BJ (cell line): ENCODE measurements around the gene CRYBB3. TPM values are rescaled to one million over a fixed set of nuclear protein-coding genes. Genes with fewer than 3 reads are reported as not detected.
"Not testable (repeated sequence)": the region's sequence is repeated elsewhere in the genome, so short reads cannot be mapped to it uniquely, and the experiment has no call there.

Experiments used
- CTCF ChIA-PET: fragments of 350-600 bp; formaldehyde crosslinking; extraction: SDS; loops from one replicate; lab custom pipeline; 2021; ENCODE audit warnings: antibody characterized with exemption, inconsistent platforms; lab: Yijun Ruan, JAX
- POLR2A ChIA-PET: fragments of 300-600 bp; sonication (Branson Sonifier 250); formaldehyde crosslinking; extraction: SDS; loops from one replicate; lab custom pipeline; 2021; ENCODE audit warnings: antibody characterized with exemption; lab: Charles Lee
- DNase-seq: peaks from one replicate; pipeline ENCODE4 v3.0.0-alpha.2; 2011; ENCODE audit warnings: low read depth
- H3K27me3 ChIP-seq: 2 replicates; pipeline ENCODE4 v1.6.0; 2011; ENCODE audit warnings: low read length; ENCODE audit not compliant: control insufficient read depth, insufficient read depth
- H3K36me3 ChIP-seq: 2 replicates; pipeline ENCODE4 v1.5.1; 2011; ENCODE audit warnings: low read length; ENCODE audit not compliant: control insufficient read depth, insufficient read depth
- H3K4me3 ChIP-seq: 2 replicates; pipeline ENCODE4 v1.5.1; 2011; ENCODE audit warnings: low read depth, mild to moderate bottlenecking, control low read depth, low read length
- polyA plus RNA-seq: library from polyadenylated mRNA; depleted of rRNA; stranded (reverse); fragments of >200 nt; gene quantifications from 2 replicates; pipeline ENCODE4 v1.2.3, GENCODE V29; 2011
- TF ChIP-seq, protein P1 (sequence below): IDR thresholded peaks from 2 replicates; pipeline ENCODE4 v1.5.1; 2011; ENCODE audit warnings: low read depth, mild to moderate bottlenecking, control low read depth, inconsistent platforms, low read length, moderate library complexity; ENCODE audit not compliant: insufficient read depth

The CRYBB3 gene
- polyA plus RNA-seq, 1 experiment = not detected

DNA sequence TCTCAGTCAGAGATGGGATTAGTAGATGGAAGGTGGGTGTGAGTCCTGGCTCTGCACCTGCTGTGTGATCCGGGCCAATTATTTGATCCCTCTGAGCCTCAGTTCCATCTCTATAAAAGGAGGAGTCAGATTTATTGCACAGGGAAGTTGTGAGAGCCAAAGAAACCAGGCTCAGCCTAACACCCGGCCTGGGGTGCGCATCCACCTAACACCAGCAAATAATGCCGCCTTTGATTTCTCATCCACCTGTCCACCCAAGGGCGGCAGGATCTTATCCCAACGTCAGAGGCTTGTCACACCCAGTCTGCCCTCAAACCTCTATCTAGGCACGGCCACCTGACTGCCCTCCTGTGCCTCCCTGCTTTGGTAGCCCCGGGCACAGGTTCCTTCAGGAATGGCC is 22.1 kb downstream of the CRYBB3 start:
- Histone ChIP-seq H3K4me3 (no peak overlapping the region), H3K36me3 (no peaks in the 10 kb centered on the region), H3K27me3 (no peaks in the 10 kb centered on the region)
- TF ChIP-seq, protein P1, sequence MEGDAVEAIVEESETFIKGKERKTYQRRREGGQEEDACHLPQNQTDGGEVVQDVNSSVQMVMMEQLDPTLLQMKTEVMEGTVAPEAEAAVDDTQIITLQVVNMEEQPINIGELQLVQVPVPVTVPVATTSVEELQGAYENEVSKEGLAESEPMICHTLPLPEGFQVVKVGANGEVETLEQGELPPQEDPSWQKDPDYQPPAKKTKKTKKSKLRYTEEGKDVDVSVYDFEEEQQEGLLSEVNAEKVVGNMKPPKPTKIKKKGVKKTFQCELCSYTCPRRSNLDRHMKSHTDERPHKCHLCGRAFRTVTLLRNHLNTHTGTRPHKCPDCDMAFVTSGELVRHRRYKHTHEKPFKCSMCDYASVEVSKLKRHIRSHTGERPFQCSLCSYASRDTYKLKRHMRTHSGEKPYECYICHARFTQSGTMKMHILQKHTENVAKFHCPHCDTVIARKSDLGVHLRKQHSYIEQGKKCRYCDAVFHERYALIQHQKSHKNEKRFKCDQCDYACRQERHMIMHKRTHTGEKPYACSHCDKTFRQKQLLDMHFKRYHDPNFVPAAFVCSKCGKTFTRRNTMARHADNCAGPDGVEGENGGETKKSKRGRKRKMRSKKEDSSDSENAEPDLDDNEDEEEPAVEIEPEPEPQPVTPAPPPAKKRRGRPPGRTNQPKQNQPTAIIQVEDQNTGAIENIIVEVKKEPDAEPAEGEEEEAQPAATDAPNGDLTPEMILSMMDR = no peak
- no peak for DNase-seq
- POLR2A ChIA-PET = no interaction called here
- CTCF ChIA-PET = no interaction called here

DNA sequence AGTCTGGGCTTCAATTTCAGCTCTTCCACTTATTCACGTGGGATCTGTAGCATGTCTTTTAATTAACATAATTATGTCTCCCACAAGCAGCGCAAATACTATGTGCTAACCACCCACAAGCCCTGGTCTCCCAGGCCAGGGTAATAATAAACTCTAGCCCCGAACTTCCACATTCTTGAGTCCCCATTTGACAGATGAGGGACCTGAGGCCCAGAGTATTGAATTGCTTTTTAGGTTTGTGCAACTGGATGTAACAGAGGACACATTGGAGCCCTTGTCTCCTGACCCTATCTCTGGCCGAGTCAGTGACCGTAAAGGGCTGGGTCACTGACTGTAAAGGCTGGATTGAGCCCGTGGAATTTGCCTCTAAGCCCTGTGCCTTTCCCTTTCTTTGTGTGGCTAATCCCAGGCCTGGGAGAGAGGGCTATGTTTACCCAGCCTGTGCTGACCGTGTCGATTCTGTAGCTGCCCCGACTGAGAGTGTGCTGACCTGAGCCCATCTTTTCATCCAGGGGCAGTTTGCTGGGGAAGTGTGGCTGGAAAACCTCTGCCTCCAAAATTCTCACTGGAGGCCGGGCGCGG is 23.7 kb downstream of the CRYBB3 start:
- H3K4me3 ChIP-seq = no peak overlapping the region
- ChIA-PET POLR2A (no interaction called here), CTCF (interaction anchor here (1.6 kb wide), 1 partner anchor 21 kb away, joined by 3 read pairs; no protein-coding TSS in a partner anchor)
- TF ChIP-seq, protein P1 = no peak
- DNase-seq = no peak
- no peaks in the 10 kb centered on the region for H3K27me3 ChIP-seq
- H3K36me3 ChIP-seq = no peaks in the 10 kb centered on the region

DNA sequence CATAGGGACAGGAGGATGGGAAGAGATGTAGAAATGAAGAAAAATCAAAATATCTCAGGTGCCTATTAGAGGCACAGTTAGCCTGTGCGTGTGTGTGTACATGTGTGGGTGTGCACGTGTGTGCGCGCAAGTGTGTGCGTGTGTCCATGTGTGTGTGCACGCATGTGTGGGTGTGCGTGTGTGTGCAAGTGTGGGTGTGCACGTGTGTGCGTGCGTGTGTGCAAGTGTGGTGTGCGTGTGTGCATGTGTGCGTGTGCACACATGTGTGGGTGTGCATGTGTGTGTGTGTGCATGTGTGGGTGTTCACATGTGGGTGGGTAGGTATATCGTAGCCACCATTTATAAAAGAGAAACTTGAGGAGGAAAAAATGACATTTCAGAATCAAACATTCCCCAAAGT is 29.2 kb downstream of the CRYBB3 start:
- H3K4me3 ChIP-seq = no peak overlapping the region
- H3K36me3 ChIP-seq = no peaks in the 10 kb centered on the region
- ChIA-PET POLR2A (no interaction called here), CTCF (no interaction called here)
- no peak for DNase-seq
- H3K27me3 ChIP-seq = no peaks in the 10 kb centered on the region
- TF ChIP-seq, protein P1 = no peak

DNA sequence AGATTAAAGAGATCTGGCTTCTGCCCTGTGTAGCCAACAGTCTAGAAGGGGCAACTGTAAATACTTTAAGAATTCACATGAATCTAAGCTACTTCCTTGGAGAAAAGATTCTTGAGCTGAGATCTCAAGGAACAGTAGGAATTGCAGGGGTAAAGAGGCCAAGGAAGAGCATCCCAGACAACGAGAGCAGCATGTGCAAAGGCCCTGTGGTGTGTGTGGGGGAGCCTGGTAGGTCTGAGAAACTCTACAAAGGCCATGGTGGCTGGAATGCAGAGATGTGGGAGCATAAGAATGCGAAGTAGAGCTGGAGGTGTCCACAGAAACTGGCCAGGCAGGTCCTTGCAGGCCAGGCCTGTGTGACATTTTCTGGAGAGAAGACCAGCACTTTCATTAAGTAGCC is 31.1 kb downstream of the CRYBB3 start:
- H3K27me3 ChIP-seq, POLR2A ChIA-PET, H3K4me3 ChIP-seq, DNase-seq, H3K36me3 ChIP-seq: not testable (repeated sequence)
- CTCF ChIA-PET = interaction anchor here (1.0 kb wide), 1 partner anchor 32 kb away, joined by 4 read pairs; no protein-coding TSS in a partner anchor

DNA sequence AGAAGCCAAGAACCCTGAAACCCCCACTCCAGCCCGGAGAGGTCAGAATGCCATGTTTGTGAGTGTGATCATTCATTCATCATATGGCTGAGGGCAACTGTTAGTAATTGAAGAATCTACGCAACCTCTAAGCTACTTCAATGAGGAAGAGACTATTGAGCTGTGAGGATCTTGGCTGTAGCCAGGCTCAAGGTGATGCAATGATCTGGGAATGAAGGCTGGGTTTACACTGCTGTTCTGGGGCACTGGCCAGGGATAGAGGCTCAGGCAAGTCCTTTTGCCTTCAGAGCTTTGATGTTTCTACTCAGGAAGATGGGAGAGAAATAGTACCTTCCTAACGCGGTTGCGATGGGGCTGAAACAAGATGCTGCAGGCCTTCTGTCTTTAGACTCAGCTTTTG is 32.6 kb downstream of the CRYBB3 start:
- POLR2A ChIA-PET = interaction anchor here (0.7 kb wide), 1 partner anchor 65 kb away, joined by 5 read pairs; no protein-coding TSS in a partner anchor
- Histone ChIP-seq H3K36me3 (no peaks in the 10 kb centered on the region), H3K27me3 (no peaks in the 10 kb centered on the region), H3K4me3 (no peak overlapping the region)
- CTCF ChIA-PET = no interaction called here
- no peak for DNase-seq
- TF ChIP-seq, protein P1 = no peak

DNA sequence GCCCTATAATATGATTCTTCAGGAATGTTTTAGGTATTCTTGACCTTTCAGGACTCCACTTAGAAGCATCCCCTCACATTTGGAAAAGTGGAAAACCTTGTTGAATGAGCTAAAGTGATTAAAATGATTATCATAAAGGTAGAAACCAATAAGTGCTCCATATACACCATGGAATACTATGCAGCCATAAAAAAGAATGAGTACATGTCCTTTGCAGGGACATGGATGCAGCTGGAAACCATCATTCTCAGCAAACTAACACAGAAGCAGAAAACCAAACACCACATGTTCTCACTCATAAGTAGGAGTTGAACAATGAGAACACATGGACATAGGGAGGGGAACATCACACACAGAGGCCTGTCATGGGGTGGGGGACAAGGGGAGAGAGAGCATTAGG is 34.0 kb downstream of the CRYBB3 start:
- H3K4me3 ChIP-seq, DNase-seq, POLR2A ChIA-PET, CTCF ChIA-PET, H3K36me3 ChIP-seq, H3K27me3 ChIP-seq: not testable (repeated sequence)
